PFSK-1 (cell line): ENCODE data around the gene TMUB1.

ENCODE experiments used
- FOXP2 ChIP-seq: optimal IDR thresholded peaks from 2 replicates; pipeline ENCODE3; 2011; ENCODE audit warnings: borderline replicate concordance, control low read depth, inconsistent platforms; ENCODE audit not compliant: insufficient read depth; ENCODE audit errors: extremely low read length, extremely low read depth
- POLR2AphosphoS5 ChIP-seq: IDR thresholded peaks from 2 replicates; pipeline ENCODE4 v1.6.1; 2012; ENCODE audit warnings: low read depth, mild to moderate bottlenecking, control low read depth, low read length, moderate library complexity
- SIN3A ChIP-seq: IDR thresholded peaks from 2 replicates; pipeline ENCODE4 v1.6.1; 2012; ENCODE audit warnings: mild to moderate bottlenecking, low read length, moderate library complexity, borderline replicate concordance; ENCODE audit not compliant: insufficient read depth
- TAF1 ChIP-seq: IDR thresholded peaks from 2 replicates; pipeline ENCODE4 v1.6.1; 2012; ENCODE audit warnings: low read length, control low read depth, borderline replicate concordance; ENCODE audit not compliant: insufficient read depth
- TF ChIP-seq, protein P1 (sequence below), 2 experiments: IDR thresholded peaks; 2 replicates each; pipeline versions ENCODE4 v1.6.1 to v1.8.0; 2011 to 2012; ENCODE audit warnings: low read depth in 2 of 2, low read length in 2 of 2, control low read depth in 1 of 2, inconsistent platforms in 1 of 2, mild to moderate bottlenecking in 1 of 2, moderate library complexity in 1 of 2; ENCODE audit not compliant: insufficient read depth in 1 of 2

TMUB1 gene

DNA sequence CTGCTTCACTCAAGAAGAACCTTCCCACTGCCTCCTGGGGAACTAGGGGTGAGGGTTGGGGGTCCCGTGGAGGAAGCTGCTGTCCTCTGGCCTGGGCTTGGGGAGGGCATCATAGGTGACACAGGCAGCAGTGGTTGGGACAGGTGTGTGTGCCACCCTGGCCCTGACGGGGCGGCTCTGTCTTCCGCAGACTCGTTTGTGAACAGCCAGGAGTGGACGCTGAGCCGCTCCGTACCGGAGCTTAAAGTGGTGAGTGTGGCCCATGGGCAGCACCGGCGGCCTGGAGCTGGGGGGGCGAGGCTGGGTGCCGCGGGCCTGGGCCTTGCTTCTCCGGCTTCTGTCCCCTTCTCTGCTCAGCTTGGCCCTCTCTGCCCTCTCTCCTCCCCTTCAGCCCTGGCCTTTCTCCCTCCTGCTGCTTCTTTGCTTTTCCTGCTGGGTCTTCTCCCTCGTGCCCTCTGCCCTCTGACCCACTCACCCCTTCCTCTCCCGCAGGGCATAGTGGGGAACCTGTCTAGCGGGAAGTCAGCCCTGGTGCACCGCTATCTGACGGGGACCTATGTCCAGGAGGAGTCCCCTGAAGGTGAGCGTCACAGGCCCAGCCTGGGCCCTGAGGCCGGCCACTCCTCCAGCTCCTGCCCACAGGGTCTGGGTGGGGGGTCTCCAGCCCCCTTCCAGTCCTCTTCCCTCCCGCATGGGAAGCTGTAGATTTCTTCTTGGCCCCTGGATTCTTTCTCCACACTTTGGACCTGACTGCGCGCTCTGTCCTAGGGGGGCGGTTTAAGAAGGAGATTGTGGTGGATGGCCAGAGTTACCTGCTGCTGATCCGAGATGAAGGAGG, 33.5 kb upstream of the TMUB1 start:
- TF ChIP-seq, protein P1, sequence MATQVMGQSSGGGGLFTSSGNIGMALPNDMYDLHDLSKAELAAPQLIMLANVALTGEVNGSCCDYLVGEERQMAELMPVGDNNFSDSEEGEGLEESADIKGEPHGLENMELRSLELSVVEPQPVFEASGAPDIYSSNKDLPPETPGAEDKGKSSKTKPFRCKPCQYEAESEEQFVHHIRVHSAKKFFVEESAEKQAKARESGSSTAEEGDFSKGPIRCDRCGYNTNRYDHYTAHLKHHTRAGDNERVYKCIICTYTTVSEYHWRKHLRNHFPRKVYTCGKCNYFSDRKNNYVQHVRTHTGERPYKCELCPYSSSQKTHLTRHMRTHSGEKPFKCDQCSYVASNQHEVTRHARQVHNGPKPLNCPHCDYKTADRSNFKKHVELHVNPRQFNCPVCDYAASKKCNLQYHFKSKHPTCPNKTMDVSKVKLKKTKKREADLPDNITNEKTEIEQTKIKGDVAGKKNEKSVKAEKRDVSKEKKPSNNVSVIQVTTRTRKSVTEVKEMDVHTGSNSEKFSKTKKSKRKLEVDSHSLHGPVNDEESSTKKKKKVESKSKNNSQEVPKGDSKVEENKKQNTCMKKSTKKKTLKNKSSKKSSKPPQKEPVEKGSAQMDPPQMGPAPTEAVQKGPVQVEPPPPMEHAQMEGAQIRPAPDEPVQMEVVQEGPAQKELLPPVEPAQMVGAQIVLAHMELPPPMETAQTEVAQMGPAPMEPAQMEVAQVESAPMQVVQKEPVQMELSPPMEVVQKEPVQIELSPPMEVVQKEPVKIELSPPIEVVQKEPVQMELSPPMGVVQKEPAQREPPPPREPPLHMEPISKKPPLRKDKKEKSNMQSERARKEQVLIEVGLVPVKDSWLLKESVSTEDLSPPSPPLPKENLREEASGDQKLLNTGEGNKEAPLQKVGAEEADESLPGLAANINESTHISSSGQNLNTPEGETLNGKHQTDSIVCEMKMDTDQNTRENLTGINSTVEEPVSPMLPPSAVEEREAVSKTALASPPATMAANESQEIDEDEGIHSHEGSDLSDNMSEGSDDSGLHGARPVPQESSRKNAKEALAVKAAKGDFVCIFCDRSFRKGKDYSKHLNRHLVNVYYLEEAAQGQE (IDR thresholded peaks at IDR 0.05; ENCODE audit: insufficient read depth in 1 of 2, low read depth in 2 of 2, low read length in 2 of 2), result no peak
- TF ChIP-seq SIN3A, result no peak
- no peak for TF ChIP-seq POLR2AphosphoS5
- no peak for TF ChIP-seq FOXP2
- no peak for TF ChIP-seq TAF1

DNA sequence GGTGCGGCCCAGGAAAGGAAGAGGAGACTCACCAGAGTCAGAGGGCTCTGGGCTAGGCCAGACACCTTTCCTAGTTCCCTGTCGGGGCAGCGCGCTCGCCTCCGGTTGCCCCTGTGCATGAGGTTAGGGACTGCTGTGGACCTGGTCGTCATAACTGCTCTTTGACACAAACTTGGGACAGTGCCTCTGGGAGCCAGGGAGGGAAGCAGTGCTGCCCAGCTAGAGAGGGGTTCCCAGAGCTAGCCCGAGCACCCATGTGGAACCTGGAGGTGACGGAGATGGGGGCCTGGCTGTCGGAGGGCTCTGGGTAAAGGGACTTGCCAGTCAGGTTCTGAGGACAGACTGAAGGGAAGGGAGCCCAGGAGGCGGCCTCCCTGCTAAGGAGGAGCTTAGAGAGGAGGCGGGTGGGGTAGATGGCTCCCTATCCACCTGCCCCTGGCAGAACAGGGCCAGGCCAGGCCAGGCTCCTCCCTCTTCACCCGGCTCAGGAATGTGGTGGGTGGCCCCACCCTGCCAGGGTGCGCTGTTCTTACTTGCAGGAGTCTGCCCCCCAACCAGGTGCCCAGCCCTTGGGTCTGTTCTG, 32.6 kb upstream of the TMUB1 start:
- TF ChIP-seq SIN3A, result no peak
- TF ChIP-seq POLR2AphosphoS5, result no peak
- TF ChIP-seq FOXP2, result no peak
- TF ChIP-seq, protein P1 (IDR thresholded peaks at IDR 0.05; ENCODE audit: insufficient read depth in 1 of 2, low read depth in 2 of 2, low read length in 2 of 2), result no peak
- no peak for TF ChIP-seq TAF1

DNA sequence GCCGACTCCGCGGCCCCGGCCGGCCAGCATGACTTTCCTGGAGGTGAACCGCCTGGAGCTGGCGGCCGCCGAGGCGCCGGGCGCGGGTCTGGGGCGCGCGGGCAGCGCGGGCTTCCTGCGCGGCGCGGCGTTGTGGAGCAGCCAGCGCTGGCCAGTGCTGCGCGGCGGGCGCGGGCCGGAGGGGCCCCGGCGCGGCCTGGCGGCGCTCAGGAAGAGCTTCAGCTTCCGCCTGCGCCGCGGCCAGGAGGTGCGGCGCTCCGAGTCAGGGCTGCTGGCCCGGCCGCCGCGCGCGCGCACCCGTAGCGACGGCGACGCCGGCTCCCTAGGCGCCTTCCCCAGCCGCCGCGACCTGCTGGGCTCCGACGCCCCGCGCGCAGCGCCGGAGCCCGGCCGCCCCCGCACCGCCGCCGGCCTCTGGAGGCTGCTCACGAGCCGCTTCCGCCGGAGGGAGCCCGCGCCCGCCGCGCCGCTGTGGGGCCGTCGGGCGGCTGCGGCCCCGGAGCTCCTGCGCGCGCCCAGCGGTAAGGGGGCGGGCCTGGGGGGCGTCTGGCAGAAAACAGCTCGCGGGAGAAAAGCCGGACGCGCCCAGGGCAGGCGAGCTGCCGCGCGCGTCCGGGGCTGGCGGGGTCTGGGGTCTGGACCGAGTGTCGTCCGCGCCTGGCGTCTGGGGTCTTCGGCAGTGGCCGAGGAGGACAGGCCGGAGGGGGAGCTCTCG, 32.0 kb upstream of the TMUB1 start:
- TF ChIP-seq SIN3A (no peak), TAF1 (no peak), FOXP2 (no peak), POLR2AphosphoS5 (no peak)
- TF ChIP-seq, protein P1 (IDR thresholded peaks at IDR 0.05; ENCODE audit: insufficient read depth in 1 of 2, low read depth in 2 of 2, low read length in 2 of 2), result no peak

DNA sequence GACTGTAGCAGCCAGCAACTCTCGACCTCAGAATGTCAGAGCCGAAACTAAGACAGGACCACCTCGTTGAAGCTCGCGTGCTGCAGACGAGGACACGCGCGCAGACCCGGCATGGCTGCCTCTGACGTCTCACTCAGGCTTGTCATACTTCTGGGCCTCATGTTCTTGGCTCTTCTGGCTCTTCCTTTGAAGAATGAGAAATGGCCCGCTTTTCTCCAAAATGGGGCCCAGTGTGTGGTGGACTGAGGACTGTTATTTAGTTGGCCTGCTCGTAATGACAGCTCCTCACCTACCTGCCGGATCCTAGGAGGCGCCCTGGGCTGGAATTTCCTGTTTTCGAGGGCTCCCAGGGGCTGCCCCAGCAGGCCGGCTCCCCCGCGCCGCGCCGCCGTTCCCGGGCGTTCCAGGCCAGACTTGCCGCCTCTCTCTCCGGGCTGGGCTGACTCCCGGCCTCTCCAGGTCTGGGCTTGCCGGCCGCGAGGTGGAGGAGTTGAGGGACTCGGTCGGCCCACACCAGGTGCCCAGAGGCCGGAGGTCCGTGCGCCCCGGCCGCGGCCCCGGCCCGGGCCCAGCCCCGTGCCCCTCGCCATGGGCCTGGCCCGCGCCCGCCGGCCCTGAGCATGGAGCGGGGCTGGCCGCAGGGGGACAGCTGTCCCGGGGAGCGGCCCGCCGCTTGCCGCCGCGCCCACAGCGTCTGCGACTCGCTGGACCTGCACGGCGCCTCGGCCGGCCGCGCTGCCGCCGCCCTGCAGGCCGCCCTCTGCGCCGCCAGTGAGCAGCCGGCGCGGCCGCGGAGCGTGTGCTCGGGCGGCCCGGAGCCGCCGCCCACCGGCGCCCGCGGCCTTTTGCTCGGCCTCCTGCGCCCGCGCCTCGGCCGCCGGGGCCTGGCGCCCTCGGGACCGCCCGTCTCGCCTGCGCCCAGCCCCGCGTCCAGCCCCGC, 31.1 kb upstream of the TMUB1 start:
- TF ChIP-seq, protein P1 (IDR thresholded peaks at IDR 0.05; ENCODE audit: insufficient read depth in 1 of 2, low read depth in 2 of 2, low read length in 2 of 2), result no peak
- no peak for TF ChIP-seq TAF1
- no peak for TF ChIP-seq FOXP2
- no peak for TF ChIP-seq SIN3A
- TF ChIP-seq POLR2AphosphoS5, result no peak
